ENCODE results near the gene PTTG2.
"Not testable (repeated sequence)": the region's sequence is repeated elsewhere in the genome, so short reads cannot be mapped to it uniquely, and the experiment has no call there.

The PTTG2 gene

GRCh38 chr4:37960098-37960497 is at the start of gene PTTG2:
Gene PTTG2 (plus strand): TSS chr4:37960398. CDS start chr4:37960435, 37 bp downstream.
- TF ChIP-seq CTCF (conservative IDR thresholded peaks at IDR 0.05) (no peak), ZFX (IDR thresholded peaks at IDR 0.05) (no peak)
- no peak within 1 kb of the TSS for H3K27ac ChIP-seq

- H3K27ac ChIP-seq: no peak overlapping the region
- no peak for TF ChIP-seq ZFX (IDR thresholded peaks at IDR 0.05)
- TF ChIP-seq CTCF (conservative IDR thresholded peaks at IDR 0.05): no peak
Measured at GRCh38 chr4:37914539-37914938, 45.7 kb upstream of the PTTG2 start.

- TF ChIP-seq ZFX (IDR thresholded peaks at IDR 0.05) (no peak), CTCF (conservative IDR thresholded peaks at IDR 0.05) (no peak)
- no peak overlapping the region for H3K27ac ChIP-seq
Measured at GRCh38 chr4:37917388-37917787, 42.8 kb upstream of the PTTG2 start.

- H3K27ac ChIP-seq: no peak overlapping the region
- TF ChIP-seq CTCF (conservative IDR thresholded peaks at IDR 0.05) (no peak), ZFX (IDR thresholded peaks at IDR 0.05) (no peak)
Measured at GRCh38 chr4:37918653-37919052, 41.5 kb upstream of the PTTG2 start.

- H3K27ac ChIP-seq: no peak overlapping the region
- TF ChIP-seq ZFX (IDR thresholded peaks at IDR 0.05) (no peak), CTCF (conservative IDR thresholded peaks at IDR 0.05) (no peak)
Measured at GRCh38 chr4:37922328-37922727, 37.9 kb upstream of the PTTG2 start.

GRCh38 chr4:37923089-37923488 is 37.1 kb upstream of the PTTG2 start:
- H3K27ac ChIP-seq: not testable (repeated sequence)

GRCh38 chr4:37924946-37925345 is 35.3 kb upstream of the PTTG2 start:
- TF ChIP-seq CTCF (conservative IDR thresholded peaks at IDR 0.05) (no peak), ZFX (IDR thresholded peaks at IDR 0.05) (no peak)
- H3K27ac ChIP-seq: no peak overlapping the region

- H3K27ac ChIP-seq: no peak overlapping the region
- TF ChIP-seq CTCF (conservative IDR thresholded peaks at IDR 0.05) (no peak), ZFX (IDR thresholded peaks at IDR 0.05) (no peak)
Measured at GRCh38 chr4:37927434-37927833, 32.8 kb upstream of the PTTG2 start.

All from C4-2B (cell line).